ENCODE measurements around the gene QPCTL. TPM values are rescaled to one million over a fixed set of nuclear protein-coding genes. Genes with fewer than 3 reads are reported as not detected.

The QPCTL gene
- total and polyA plus RNA-seq, 9 of the 15 experiments (the other 6 are each of a cell fraction or from before 2014, with no cell fraction given): 0.99 to 31.3 (median 12.7) TPM

DNA sequence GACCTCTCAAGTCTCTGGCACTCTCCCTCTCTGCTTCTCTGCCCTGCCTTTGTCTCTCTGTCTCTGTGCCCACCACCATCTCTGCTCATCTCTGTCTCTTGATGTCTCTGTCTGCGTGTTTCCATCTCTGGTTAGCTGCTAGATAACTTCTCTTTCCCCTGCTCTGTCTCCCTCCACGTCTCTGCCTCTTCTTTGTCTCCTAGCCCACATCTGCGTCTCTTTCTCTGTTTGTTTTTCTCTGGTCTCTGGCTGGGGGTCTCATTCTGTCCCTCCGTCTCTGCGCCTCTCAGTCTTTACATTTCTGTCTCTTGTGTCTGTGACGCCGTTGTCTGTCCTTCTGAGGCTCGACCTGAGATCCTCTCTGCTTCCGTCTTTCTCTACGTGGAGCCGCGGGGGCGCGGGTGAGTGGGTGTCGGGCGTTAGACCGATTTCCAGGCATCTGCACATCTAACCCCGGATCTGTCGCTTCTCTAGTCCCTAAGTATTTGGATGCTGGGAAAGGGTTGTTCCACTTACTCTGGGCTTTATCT is 24.1 kb upstream of the QPCTL start (continued):
- TF ChIP-seq CBX2 (IDR thresholded peaks at IDR 0.05; ENCODE audit: insufficient read depth, low read length, poor library complexity, severe bottlenecking): no peak
- TF ChIP-seq E2F8 (IDR thresholded peaks at IDR 0.05; ENCODE audit: low read depth, partially characterized antibody): peak; percentile 40
- peak; percentile 42; the same call in 1 of the 2 replicates for TF ChIP-seq CC2D1A (IDR thresholded peaks at IDR 0.05)
- TF ChIP-seq CREB3L1 (IDR thresholded peaks at IDR 0.05; ENCODE audit: borderline replicate concordance, low read depth): 0 out of 2 replicates have a peak, but pooled peaks have one; percentile 13
- no peak for TF ChIP-seq STAT5B (CRISPR knock-in tag; IDR thresholded peaks at IDR 0.05)
- TF ChIP-seq PCBP2 (IDR thresholded peaks at IDR 0.05; ENCODE audit: low read depth, low read length, poor library complexity, severe bottlenecking): no peak
- TF ChIP-seq BRD9 (IDR thresholded peaks at IDR 0.05; ENCODE audit: low read depth, partially characterized antibody): peak; percentile 80
- no peak for TF ChIP-seq ZNF311 (CRISPR knock-in tag; IDR thresholded peaks at IDR 0.05)
- TF ChIP-seq SREBF2 (CRISPR knock-in tag; IDR thresholded peaks at IDR 0.05): no peak
- TF ChIP-seq, protein P1, sequence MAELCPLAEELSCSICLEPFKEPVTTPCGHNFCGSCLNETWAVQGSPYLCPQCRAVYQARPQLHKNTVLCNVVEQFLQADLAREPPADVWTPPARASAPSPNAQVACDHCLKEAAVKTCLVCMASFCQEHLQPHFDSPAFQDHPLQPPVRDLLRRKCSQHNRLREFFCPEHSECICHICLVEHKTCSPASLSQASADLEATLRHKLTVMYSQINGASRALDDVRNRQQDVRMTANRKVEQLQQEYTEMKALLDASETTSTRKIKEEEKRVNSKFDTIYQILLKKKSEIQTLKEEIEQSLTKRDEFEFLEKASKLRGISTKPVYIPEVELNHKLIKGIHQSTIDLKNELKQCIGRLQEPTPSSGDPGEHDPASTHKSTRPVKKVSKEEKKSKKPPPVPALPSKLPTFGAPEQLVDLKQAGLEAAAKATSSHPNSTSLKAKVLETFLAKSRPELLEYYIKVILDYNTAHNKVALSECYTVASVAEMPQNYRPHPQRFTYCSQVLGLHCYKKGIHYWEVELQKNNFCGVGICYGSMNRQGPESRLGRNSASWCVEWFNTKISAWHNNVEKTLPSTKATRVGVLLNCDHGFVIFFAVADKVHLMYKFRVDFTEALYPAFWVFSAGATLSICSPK (IDR thresholded peaks at IDR 0.05; ENCODE audit: borderline replicate concordance): 0 out of 2 replicates have a peak, but pooled peaks have one; percentile 68
- no peak for TF ChIP-seq ZNF445 (CRISPR knock-in tag; IDR thresholded peaks at IDR 0.05; ENCODE audit: low read depth)
- TF ChIP-seq HINFP (tag; conservative IDR thresholded peaks at IDR 0.05; ENCODE audit: low read depth): 0 out of 2 replicates have a peak, but pooled peaks have one; percentile 6
- TF ChIP-seq ZFP91 (CRISPR knock-in tag; IDR thresholded peaks at IDR 0.05): peak; percentile 42; the same call in 1 of the 2 replicates
- TF ChIP-seq, protein P2, sequence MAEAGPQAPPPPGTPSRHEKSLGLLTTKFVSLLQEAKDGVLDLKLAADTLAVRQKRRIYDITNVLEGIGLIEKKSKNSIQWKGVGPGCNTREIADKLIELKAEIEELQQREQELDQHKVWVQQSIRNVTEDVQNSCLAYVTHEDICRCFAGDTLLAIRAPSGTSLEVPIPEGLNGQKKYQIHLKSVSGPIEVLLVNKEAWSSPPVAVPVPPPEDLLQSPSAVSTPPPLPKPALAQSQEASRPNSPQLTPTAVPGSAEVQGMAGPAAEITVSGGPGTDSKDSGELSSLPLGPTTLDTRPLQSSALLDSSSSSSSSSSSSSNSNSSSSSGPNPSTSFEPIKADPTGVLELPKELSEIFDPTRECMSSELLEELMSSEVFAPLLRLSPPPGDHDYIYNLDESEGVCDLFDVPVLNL (CRISPR knock-in tag; IDR thresholded peaks at IDR 0.05; ENCODE audit: low read depth): no peak
- 0 out of 2 replicates have a peak, but pooled peaks have one; percentile 26 for TF ChIP-seq MTA2 (IDR thresholded peaks at IDR 0.05; ENCODE audit: low read depth)
- TF ChIP-seq KAT7 (CRISPR knock-in tag; IDR thresholded peaks at IDR 0.05; ENCODE audit: borderline replicate concordance): 0 out of 2 replicates have a peak, but pooled peaks have one; percentile 36

Data from K562 (cell line).